GM12874 (cell line): ENCODE results near the gene MAP2K3.

ENCODE experiments used
- TF ChIP-seq, protein P1 (sequence below): IDR thresholded peaks from 2 replicates; pipeline ENCODE4 v1.5.1; 2011; ENCODE audit warnings: low read depth, mild to moderate bottlenecking, control low read depth, low read length, moderate library complexity; ENCODE audit not compliant: insufficient read depth

MAP2K3 gene

DNA sequence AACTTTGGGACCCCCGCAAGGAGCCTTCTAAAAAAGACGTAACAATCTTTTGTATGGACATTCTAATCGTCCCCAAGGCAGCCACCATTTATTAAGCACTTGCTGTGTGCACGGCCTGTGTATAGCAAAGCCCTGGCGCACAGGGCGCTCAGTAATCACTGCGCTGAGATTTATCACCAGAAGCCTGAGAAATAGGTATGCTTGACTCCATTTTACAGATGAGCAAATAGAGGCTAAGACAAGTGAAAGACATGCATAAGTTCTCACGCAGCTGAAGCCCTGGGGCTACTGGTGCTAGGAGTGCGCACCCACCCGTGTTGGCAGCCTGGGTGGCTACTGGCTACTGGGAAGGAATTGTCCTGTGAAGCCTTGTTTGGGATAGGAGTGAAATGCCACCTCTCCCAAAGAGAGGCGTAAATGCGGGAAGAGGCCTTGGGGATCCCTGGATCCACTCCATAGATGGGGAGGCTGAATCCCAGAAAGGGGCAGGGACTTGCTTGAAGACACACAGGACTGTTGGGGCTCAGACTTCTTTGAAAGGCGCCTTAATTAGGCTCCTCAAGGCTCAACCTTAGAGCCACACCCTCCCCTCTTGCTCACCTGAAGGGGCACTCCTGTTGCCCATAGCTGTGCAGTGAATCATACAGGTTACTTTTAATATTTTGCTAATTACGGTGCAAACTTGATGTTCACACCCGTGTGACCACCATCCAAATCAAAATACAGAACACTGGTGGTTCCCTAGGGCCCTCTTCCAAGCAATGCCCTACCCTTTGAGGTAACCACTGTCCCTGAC is 30.7 kb upstream of the MAP2K3 start:
- TF ChIP-seq, protein P1, sequence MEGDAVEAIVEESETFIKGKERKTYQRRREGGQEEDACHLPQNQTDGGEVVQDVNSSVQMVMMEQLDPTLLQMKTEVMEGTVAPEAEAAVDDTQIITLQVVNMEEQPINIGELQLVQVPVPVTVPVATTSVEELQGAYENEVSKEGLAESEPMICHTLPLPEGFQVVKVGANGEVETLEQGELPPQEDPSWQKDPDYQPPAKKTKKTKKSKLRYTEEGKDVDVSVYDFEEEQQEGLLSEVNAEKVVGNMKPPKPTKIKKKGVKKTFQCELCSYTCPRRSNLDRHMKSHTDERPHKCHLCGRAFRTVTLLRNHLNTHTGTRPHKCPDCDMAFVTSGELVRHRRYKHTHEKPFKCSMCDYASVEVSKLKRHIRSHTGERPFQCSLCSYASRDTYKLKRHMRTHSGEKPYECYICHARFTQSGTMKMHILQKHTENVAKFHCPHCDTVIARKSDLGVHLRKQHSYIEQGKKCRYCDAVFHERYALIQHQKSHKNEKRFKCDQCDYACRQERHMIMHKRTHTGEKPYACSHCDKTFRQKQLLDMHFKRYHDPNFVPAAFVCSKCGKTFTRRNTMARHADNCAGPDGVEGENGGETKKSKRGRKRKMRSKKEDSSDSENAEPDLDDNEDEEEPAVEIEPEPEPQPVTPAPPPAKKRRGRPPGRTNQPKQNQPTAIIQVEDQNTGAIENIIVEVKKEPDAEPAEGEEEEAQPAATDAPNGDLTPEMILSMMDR: no peak

DNA sequence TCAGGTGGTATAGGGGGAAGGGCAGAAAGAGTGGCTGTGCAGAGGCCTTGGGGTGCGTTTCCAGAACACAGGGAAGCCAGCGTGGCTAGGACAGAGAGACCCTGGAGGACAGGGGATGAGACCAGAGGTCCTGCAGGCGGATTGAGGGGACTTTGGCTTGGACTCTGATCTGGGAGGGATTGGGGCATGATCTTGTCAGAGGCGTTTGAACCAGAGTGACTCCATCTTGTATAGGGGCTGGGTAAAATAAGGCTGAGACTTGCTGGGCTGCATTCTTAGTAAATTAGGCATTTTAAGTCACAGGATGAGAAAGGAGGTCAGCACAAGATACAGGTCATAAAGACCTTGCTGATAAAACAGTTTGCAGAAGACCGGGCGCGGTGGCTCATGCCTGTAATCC is 25.9 kb upstream of the MAP2K3 start:
- TF ChIP-seq, protein P1: no peak

DNA sequence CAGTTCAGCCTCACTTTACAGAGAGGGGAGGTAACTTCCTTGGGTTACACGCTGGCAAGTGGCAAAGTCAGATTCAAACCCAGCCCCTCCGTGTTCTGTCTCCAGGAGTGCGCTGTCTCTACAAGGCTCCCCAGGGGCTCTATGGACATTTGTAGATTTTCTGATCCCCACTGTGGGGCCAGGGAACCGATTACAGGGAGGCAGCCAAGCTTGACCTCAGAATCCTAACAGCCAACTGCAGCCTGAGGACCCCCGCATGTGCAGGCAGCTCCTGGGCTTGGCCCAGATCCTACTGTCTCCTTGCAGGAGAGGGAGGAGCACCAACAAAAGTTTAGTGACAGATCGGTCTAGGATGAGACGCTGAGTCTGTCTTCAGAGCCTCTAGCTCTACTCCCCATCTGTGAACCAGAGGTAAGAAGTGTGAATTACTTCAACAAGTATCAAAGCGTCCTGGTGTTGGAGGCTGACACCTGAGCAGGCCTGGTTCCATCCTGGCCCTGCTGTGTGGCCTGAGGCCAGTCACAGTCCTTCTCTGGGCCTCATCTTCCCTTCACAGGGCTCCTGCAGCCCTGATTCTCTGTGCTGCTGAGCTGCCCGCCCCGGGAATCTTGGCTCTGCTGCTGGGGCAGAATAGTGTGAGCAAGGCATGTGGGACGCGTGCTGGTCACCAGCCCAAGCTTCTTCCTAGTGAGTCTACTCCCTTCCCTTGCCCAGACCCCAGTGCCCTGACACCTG is 22.1 kb upstream of the MAP2K3 start:
- TF ChIP-seq, protein P1: no peak

DNA sequence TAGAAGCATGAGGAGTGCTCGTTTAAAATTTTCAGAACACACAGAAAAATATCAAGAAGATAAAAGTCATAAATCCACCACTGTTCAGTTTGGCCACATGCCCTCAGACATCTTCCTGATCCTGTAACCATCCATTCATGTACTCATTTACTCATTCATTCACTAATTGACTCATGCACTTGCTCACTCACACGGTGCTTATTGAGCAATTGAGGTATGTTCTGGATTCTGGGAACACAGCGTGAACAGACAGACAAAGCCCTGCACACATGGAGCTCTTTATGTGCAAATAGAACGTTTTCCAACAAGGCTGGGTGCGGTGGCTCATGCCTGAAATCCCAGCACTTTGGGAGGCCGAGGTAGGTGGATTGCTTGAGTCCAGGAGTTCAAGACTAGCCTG is 21.1 kb upstream of the MAP2K3 start:
- TF ChIP-seq, protein P1: no peak

DNA sequence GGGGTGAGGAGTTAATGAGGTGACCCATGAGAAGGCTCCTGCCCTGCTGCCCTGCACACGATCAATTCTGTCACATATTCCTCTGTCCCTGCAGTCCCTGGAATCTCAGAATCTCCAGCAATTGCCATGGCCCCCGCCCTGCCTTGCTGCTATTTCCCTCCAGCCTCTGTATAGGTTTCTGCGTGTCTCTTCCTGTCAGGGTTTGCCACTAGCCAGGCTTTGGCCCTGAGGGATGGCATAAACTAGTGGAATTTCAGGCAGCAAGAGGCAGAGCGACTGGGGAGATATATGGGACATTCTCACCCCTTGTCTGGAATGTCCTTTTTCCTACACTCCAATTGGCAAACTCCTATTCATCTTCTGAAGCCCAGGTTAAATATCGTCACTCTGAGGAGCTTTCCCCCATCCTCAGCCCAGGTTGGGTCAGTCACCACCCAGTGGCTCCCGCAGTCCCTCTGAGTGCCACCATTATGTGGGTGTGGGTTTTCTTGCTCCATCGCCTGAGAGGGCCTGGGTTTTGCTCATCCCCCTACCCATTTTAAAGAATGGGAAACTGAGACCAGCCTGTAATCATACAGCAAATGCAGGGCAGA is 15.8 kb upstream of the MAP2K3 start:
- TF ChIP-seq, protein P1: no peak

DNA sequence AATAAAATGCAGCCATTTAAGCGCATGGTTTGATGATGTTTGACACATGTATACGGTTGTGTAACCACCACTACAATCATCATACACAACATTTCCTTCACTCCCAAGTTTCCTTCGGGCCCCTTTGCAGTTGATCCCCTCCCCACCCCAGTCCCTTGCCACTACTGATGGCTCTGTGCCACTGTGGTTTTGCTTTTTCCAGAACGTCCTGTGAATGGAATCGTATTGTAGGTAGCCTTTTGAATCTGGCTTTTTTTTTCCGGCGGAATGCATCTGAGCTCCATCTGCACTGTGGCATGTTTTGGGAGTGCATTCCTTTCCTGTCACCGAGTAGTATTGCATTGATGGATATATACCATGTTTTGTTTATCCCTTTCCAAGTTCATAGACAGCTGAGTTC is 15.1 kb upstream of the MAP2K3 start:
- TF ChIP-seq, protein P1: no peak

DNA sequence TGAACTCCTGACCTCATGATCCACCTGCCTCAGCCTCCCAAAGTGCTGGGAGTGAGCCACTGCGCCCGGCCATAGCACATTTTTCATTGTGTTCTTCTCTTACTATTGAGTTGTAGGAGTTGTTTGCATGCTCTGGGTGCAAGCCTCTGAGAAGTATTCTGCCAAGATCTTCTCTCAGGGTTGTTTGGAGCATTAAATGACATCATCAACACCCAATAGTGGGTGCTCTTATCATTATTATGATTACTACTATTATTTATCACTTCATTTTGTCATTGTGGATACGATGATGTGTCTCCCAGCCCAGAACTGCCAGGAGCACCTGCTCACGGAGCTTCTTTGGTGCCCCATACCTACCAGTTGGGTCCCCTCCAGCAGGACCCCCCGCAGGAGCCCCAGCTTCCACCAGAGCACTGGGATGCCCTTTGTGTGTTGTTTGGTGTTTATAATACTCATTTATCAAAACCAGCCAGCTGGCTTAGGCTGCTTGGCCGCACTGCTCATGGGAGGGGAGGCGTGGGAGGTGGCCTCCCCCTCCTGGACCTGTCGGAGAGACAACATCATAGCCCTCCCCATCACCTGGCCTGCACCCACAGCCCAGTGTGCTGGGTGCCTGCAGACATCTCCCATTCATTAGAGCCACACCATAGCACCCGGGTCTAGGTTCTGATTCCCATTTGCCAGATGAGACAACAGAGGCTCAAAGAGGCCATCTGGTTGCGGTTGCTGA is 12.9 kb upstream of the MAP2K3 start:
- TF ChIP-seq, protein P1: no peak
